CD4-positive, alpha-beta memory T cell (primary cell): ENCODE data around the gene APOE. TPM values are rescaled to one million over a fixed set of nuclear protein-coding genes. Genes with fewer than 3 reads are reported as not detected.
"Not testable (repeated sequence)": the region's sequence is repeated elsewhere in the genome, so short reads cannot be mapped to it uniquely, and the experiment has no call there.

ENCODE experiments used
- CTCF ChIA-PET: fragments of 350-600 bp; sonication (Branson Sonifier 250); formaldehyde crosslinking; loops from one replicate; lab custom pipeline; 2021; ENCODE audit warnings: inconsistent platforms; ENCODE audit not compliant: partially characterized antibody; lab: Charles Lee
- POLR2A ChIA-PET: fragments of 350-600 bp; sonication (Branson Sonifier 250); formaldehyde crosslinking; loops from one replicate; lab custom pipeline; 2021; ENCODE audit not compliant: partially characterized antibody; lab: Charles Lee
- DNase-seq, 5 donors: peaks; one replicate each; pipeline versions ENCODE4 v3.0.0 to v3.0.0-alpha.2; 2020 to 2022; ENCODE audit warnings: mixed read lengths in 1 of 5
- H3K27ac ChIP-seq: one replicate; pipeline ENCODE4 v1.7.0; 2013; ENCODE audit warnings: low read depth, low read length
- H3K27me3 ChIP-seq: 2 replicates; pipeline ENCODE4 v1.7.0; 2013; ENCODE audit warnings: mild to moderate bottlenecking, low read length, moderate library complexity; ENCODE audit not compliant: insufficient read depth
- H3K36me3 ChIP-seq: 2 replicates; pipeline ENCODE4 v1.7.0; 2013; ENCODE audit warnings: mild to moderate bottlenecking, low read length, moderate library complexity; ENCODE audit not compliant: insufficient read depth
- H3K4me1 ChIP-seq: 2 replicates; pipeline ENCODE4 v1.7.0; 2013; ENCODE audit warnings: mild to moderate bottlenecking, low read length, moderate library complexity; ENCODE audit not compliant: insufficient read depth
- H3K4me3 ChIP-seq, 2 donors: one replicate each; pipeline ENCODE4 v1.7.0; 2013; ENCODE audit warnings: low read length in 2 of 2, mild to moderate bottlenecking in 1 of 2
- H3K9me3 ChIP-seq, 2 donors: one replicate each; pipeline ENCODE4 v1.7.0; 2013; ENCODE audit warnings: low read length in 2 of 2, control low read depth in 1 of 2; ENCODE audit not compliant: control insufficient read depth in 1 of 2
- H3K27ac Mint-ChIP-seq, 7 donors: one replicate each; pipeline ENCODE4 v1.8.0; 2020 to 2021; ENCODE audit warnings: mixed read lengths in 7 of 7, mild to moderate bottlenecking in 6 of 7, inconsistent platforms in 3 of 7, moderate library complexity in 3 of 7
- H3K27me3 Mint-ChIP-seq, 2 donors: one replicate each; pipeline ENCODE4 v1.8.0; 2020 to 2021; ENCODE audit warnings: mixed read lengths in 2 of 2
- H3K36me3 Mint-ChIP-seq, 2 donors: one replicate each; pipeline ENCODE4 v1.8.0; 2020 to 2021; ENCODE audit warnings: mixed read lengths in 2 of 2, inconsistent platforms in 1 of 2, mild to moderate bottlenecking in 1 of 2
- H3K4me1 Mint-ChIP-seq, 4 donors: one replicate each; pipeline ENCODE4 v1.8.0; 2020 to 2021; ENCODE audit warnings: mixed read lengths in 4 of 4, mild to moderate bottlenecking in 1 of 4
- H3K4me3 Mint-ChIP-seq, 8 donors: one replicate each; pipeline ENCODE4 v1.8.0; 2020 to 2021; ENCODE audit warnings: mixed read lengths in 8 of 8, mild to moderate bottlenecking in 7 of 8, moderate library complexity in 6 of 8, inconsistent platforms in 3 of 8
- H3K9me3 Mint-ChIP-seq, 8 donors: one replicate each; pipeline ENCODE4 v1.8.0; 2020 to 2021; ENCODE audit warnings: mixed read lengths in 8 of 8, mild to moderate bottlenecking in 5 of 8, inconsistent platforms in 3 of 8, moderate library complexity in 1 of 8
- intact Hi-C: fragments of 100-400 bp; cut with micrococcal nuclease; formaldehyde crosslinking; loops from one replicate; pipeline ENCODE4 v1.15.1; 2023
- polyA plus RNA-seq, 2 donors: library from polyadenylated mRNA; unstranded; fragments of 300-500 nt; fragmentation: Illumina TruSeq; gene quantifications; one replicate each; pipeline ENCODE4 v1.2.3, GENCODE V29; 2021
- total RNA-seq, 2 experiments: library from RNA; stranded (reverse); gene quantifications; one replicate each; pipeline ENCODE4 v1.2.3, GENCODE V29; 2021

The APOE gene
- total and polyA plus RNA-seq, 4 experiments from 2014 or later = 9.0 to 11.9 TPM; not detected in 2

- Histone ChIP-seq H3K36me3 (no peaks in the 10 kb centered on the region), H3K4me1 (peaks cover 7% of the 10 kb centered on the region), H3K27ac (no peak overlapping the region), H3K27me3 (no peaks in the 10 kb centered on the region), H3K9me3 (no peaks in the 10 kb centered on the region), H3K4me3 (no peak overlapping the region)
- Mint-ChIP-seq H3K4me3 (no peak overlapping the region), H3K4me1 (peaks cover 3 to 16% (median 11%) of the 10 kb centered on the region in 4 donors), H3K27ac (no peak overlapping the region), H3K36me3 (no peaks in the 10 kb centered on the region), H3K27me3 (peaks cover 0 to 4% of the 10 kb centered on the region in 2 donors), H3K9me3 (no peaks in the 10 kb centered on the region)
- CTCF ChIA-PET = no interaction called here
- intact Hi-C loops = no loop called here
- POLR2A ChIA-PET = no interaction called here
- DNase-seq = no peak
Observed at GRCh38 chr19:44878120-44878865, 27.3 kb upstream of the APOE start.

- H3K36me3 ChIP-seq = no peaks in the 10 kb centered on the region
- H3K27ac ChIP-seq = no peak overlapping the region
- Mint-ChIP-seq H3K27me3 (peaks cover 0 to 4% of the 10 kb centered on the region in 2 donors), H3K27ac (peak overlapping the region in 1 of 7 donors; percentile 42), H3K36me3 (no peaks in the 10 kb centered on the region), H3K4me1 (peaks cover 3 to 16% (median 11%) of the 10 kb centered on the region in 4 donors), H3K9me3 (no peaks in the 10 kb centered on the region), H3K4me3 (no peak overlapping the region)
- ChIA-PET POLR2A (no interaction called here), CTCF (no interaction called here)
- intact Hi-C loops = no loop called here
- DNase-seq = no peak
- no peaks in the 10 kb centered on the region for H3K9me3 ChIP-seq
- peaks cover 7% of the 10 kb centered on the region for H3K4me1 ChIP-seq
- no peaks in the 10 kb centered on the region for H3K27me3 ChIP-seq
- no peak overlapping the region for H3K4me3 ChIP-seq
Observed at GRCh38 chr19:44879309-44880065, 26.1 kb upstream of the APOE start.

GRCh38 chr19:44882063-44882462 is 23.5 kb upstream of the APOE start:
- Histone ChIP-seq H3K27me3 (no peaks in the 10 kb centered on the region), H3K27ac (no peak overlapping the region), H3K4me1 (peaks cover 5% of the 10 kb centered on the region), H3K4me3 (no peak overlapping the region), H3K36me3 (no peaks in the 10 kb centered on the region), H3K9me3 (no peaks in the 10 kb centered on the region)
- H3K27me3 Mint-ChIP-seq = peaks cover 0 to 4% of the 10 kb centered on the region in 2 donors
- peaks cover 1 to 5% (median 4%) of the 10 kb centered on the region in 4 donors for H3K4me1 Mint-ChIP-seq
- no peak overlapping the region for H3K4me3 Mint-ChIP-seq
- DNase-seq = no peak
- intact Hi-C loops = no loop called here
- ChIA-PET CTCF (no interaction called here), POLR2A (no interaction called here)
- H3K9me3 Mint-ChIP-seq = no peaks in the 10 kb centered on the region
- no peak overlapping the region for H3K27ac Mint-ChIP-seq
- no peaks in the 10 kb centered on the region for H3K36me3 Mint-ChIP-seq

DNA sequence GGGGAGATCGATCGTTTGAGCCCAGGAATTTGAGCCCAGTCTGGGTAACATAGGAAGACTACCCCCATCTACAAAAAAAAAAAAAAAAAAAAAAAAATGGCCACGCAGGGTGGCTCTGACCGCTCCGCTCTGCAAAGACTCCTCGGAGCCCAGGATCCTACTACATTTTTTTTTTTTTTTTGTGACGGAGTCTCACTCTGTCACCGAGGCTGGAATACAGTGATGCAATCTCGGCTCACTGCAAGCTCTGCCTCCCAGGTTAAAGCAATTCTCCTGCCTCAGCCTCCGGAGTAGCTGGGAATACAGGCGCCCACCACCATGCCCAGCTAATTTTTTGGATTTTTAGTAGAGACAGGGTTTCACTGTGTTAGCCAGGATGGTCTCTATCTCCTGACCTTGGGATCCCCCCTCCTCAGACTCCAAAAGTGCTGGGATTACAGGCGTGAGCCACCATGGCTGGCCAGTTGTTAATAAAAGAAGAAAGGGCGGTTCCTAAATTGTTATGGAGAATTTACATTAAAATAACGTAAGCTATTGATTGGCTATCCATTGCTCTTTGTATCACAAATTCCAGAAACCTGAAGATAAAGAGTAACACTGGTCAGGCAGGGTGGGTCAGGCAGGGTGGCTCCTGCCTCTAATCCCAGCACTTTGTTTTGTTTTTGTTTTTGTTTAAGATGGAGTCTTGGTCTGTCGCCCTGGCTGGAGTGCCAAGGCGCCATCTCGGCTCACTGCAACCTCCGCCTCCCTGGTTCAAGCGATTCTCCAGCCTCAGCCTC is 22.8 kb upstream of the APOE start:
- intact Hi-C loops, H3K27me3 Mint-ChIP-seq, H3K27ac ChIP-seq, H3K27ac Mint-ChIP-seq, H3K9me3 ChIP-seq, DNase-seq, H3K9me3 Mint-ChIP-seq, H3K4me3 ChIP-seq, H3K4me3 Mint-ChIP-seq, H3K4me1 ChIP-seq, CTCF ChIA-PET, H3K36me3 ChIP-seq, H3K36me3 Mint-ChIP-seq, H3K27me3 ChIP-seq, H3K4me1 Mint-ChIP-seq, POLR2A ChIA-PET: not testable (repeated sequence)

GRCh38 chr19:44883922-44884321 is 21.7 kb upstream of the APOE start:
- POLR2A ChIA-PET = no interaction called here
- Mint-ChIP-seq H3K9me3 (no peaks in the 10 kb centered on the region), H3K4me1 (peaks cover 0 to 3% (median under 1%) of the 10 kb centered on the region in 4 donors), H3K27me3 (peaks cover 0 to 2% of the 10 kb centered on the region in 2 donors), H3K36me3 (no peaks in the 10 kb centered on the region), H3K4me3 (no peak overlapping the region), H3K27ac (no peak overlapping the region)
- Histone ChIP-seq H3K36me3 (no peaks in the 10 kb centered on the region), H3K27me3 (no peaks in the 10 kb centered on the region), H3K4me3 (no peak overlapping the region), H3K9me3 (no peaks in the 10 kb centered on the region), H3K27ac (no peak overlapping the region), H3K4me1 (no peaks in the 10 kb centered on the region)
- CTCF ChIA-PET = interaction anchor here (1.0 kb wide), 1 partner anchor 100 kb away, joined by 3 read pairs; no protein-coding TSS in a partner anchor
- no peak for DNase-seq
- intact Hi-C loops = no loop called here

GRCh38 chr19:44884566-44884965 is 21.0 kb upstream of the APOE start:
- H3K4me3 ChIP-seq = no peak overlapping the region
- DNase-seq = no peak
- ChIA-PET POLR2A (no interaction called here), CTCF (interaction anchor here (1.0 kb wide), 1 partner anchor 100 kb away, joined by 3 read pairs; no protein-coding TSS in a partner anchor)
- Mint-ChIP-seq H3K9me3 (no peaks in the 10 kb centered on the region), H3K4me3 (peak overlapping the region in 1 of 8 donors; percentile 41), H3K27me3 (peaks cover 0 to 2% of the 10 kb centered on the region in 2 donors), H3K36me3 (no peaks in the 10 kb centered on the region), H3K4me1 (peaks cover 0 to 6% (median 4%) of the 10 kb centered on the region in 4 donors), H3K27ac (peak overlapping the region in 1 of 7 donors; percentile 50)
- H3K27me3 ChIP-seq = no peaks in the 10 kb centered on the region
- peaks cover 3% of the 10 kb centered on the region for H3K4me1 ChIP-seq
- H3K9me3 ChIP-seq = no peaks in the 10 kb centered on the region
- H3K36me3 ChIP-seq = no peaks in the 10 kb centered on the region
- no peak overlapping the region for H3K27ac ChIP-seq
- intact Hi-C loops = no loop called here

DNA sequence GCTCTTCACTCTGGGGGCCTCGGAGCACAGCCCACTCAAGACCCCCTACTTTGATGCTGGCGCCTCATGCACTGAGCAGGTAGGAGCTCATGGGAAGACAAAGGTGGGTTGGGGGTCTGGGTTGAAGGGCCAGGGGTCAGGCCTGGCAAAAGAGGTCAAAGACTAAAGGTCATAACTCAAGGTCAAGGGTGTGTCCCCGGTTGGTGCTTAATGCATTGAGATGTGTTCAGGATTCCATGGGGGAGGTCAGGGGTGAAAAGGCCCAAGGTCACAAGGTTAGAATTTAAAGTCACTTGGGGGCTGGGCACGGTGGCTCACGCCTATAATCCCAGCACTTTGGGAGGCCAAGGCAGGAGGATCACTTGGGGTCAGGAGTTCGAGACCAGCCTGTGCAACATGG is 19.5 kb upstream of the APOE start:
- ChIA-PET POLR2A (no interaction called here), CTCF (interaction anchor here (0.7 kb wide), 1 partner anchor 17 kb away, joined by 3 read pairs; no protein-coding TSS in a partner anchor)
- H3K9me3 ChIP-seq = no peaks in the 10 kb centered on the region
- Mint-ChIP-seq H3K27ac (no peak overlapping the region), H3K9me3 (peaks cover 0 to 6% (median 0%) of the 10 kb centered on the region in 8 donors), H3K4me1 (peaks cover 7 to 15% (median 12%) of the 10 kb centered on the region in 4 donors), H3K4me3 (no peak overlapping the region), H3K36me3 (peaks cover 0 to 5% of the 10 kb centered on the region in 2 donors), H3K27me3 (no peaks in the 10 kb centered on the region)
- H3K4me3 ChIP-seq = no peak overlapping the region
- DNase-seq = no peak
- H3K4me1 ChIP-seq = peaks cover 10% of the 10 kb centered on the region
- H3K27ac ChIP-seq = no peak overlapping the region
- intact Hi-C loops = no loop called here
- no peaks in the 10 kb centered on the region for H3K36me3 ChIP-seq
- no peaks in the 10 kb centered on the region for H3K27me3 ChIP-seq
